Inflammatory macrophage treated with lipopolysaccharide for 1 hour (primary cell): Measurements from ENCODE around the gene SLC7A5.
"Not testable (repeated sequence)": the region's sequence is repeated elsewhere in the genome, so short reads cannot be mapped to it uniquely, and the experiment has no call there.

Experiments
- DNase-seq, 2 donors: peaks; one replicate each; pipeline ENCODE4 v3.0.0-alpha.2; 2020 to 2022

The SLC7A5 gene

GRCh38 chr16:87831421-87832136 is 37.7 kb downstream of the SLC7A5 start:
- DNase-seq: no peak

DNA sequence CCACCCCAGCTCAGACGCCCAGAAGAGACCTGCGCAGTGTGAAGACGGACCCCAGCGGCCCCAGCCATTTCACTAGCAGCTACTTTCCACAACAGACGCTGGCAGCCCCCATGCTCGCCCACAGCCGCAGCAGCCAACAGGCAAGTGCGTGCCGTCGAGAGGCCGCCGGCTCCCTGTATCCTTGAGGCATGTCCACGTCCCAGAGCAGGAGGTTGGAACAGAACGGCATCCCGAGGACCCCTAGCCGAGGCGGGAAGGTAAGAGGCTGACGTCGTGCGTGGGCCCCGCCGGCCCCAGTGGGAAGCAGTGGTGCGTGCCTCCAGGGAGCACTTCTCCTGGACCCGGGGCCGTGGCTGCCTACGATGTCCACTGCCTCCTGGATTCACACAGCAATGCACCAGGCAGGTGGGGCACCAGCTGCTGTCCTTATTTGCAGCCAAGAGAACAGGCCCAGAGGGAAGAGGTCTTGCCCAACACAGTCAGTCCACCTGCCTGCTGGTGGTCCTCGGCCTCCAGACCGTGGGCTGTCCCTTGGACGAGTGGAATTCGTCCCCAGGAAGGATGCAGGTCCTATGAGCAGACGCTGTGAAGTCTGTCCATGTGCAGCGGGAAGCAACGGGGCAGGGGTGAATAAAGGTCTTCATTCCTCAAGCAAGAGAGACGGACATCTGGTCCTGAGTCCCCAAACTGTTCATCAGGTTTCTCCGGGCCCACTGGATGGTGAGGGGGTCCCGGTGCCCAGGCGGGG is 38.5 kb downstream of the SLC7A5 start:
- no peak for DNase-seq

GRCh38 chr16:87829988-87830672 is 39.2 kb downstream of the SLC7A5 start:
- no peak for DNase-seq

DNA sequence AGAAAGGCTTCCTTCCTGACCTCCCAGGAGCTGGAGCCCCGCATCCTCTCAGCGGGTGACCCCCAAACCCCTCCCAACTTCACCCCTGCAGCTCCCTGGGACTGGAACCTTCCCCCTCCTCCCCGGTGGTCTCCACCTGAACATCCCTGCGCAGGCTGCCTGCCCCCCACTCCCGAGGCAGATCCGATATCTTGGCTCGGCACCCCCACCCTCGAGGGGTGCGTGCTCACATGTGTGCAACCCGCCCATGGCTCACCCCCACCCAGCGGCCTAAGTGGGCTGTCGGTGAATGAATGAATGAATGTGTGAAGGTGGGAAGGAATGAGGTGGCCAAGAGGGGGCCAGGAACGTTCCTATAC is 39.7 kb downstream of the SLC7A5 start:
- DNase-seq: no peak

- no peak for DNase-seq
These were observed 40.2 kb downstream of the SLC7A5 start for GRCh38 chr16:87828907-87829621.

GRCh38 chr16:87828071-87828906 is 41.0 kb downstream of the SLC7A5 start:
- no peak for DNase-seq

GRCh38 chr16:87827588-87827915 is 41.8 kb downstream of the SLC7A5 start:
- not testable (repeated sequence) for DNase-seq

- no peak for DNase-seq
These were observed 42.3 kb downstream of the SLC7A5 start for GRCh38 chr16:87826798-87827587.

GRCh38 chr16:87826407-87826797 is 42.9 kb downstream of the SLC7A5 start:
- not testable (repeated sequence) for DNase-seq

DNA sequence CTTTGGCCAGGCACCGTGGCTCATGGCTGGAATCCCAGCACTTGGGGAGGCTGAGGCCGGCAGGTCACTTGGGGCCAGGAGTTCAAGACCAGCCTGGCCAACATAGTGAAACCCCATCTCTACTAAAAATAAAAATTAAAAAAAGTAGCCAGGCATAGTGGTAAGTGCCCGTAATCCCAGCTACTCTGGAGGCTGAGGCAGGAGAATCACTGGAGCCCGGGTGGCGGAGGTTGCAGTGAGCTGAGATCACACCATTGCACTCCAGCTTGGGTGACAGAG is 43.5 kb downstream of the SLC7A5 start:
- DNase-seq: not testable (repeated sequence)

DNA sequence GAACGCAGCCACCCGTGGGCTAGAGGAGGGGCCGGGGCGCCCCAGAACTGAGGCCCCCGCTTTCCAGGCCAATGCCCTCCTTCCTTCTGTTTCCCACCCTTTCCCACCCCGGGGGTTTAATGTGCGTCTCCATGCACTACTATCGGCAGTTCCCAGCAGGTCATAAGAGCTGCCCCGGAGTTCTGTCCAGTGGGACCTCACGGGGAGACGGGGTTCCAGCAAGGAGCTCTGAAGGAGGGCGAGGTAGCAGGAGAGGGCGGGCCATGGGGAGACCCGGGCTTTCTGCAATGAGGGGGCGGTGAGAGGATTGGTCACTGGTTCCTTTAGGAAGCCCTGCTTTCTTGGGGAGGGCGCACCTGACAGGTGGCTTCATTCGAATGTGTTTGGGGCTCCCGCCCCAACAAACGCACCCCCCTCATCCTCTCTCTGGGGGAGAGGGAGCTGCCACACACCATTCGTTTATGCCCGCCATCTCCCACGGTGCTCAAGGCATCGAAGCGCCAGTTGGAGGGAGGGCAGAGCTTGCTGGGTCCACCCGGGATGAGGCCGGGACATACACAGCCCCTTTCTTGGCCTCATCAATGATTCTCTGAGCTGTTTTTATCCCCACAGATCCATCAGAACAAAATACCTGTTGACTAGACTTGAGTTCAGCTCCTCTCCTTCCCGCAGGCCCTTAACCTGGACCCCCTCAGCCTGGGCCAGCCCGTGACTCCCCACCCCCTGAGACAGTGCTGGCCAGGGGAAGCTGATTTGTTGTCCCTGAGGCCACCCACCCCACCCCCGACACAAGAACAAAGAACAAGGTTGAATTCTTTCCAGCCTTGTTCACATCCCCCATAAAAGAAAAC is 44.1 kb downstream of the SLC7A5 start:
- no peak for DNase-seq

- DNase-seq: no peak
These were observed 45.0 kb downstream of the SLC7A5 start for GRCh38 chr16:87824016-87824990.

GRCh38 chr16:87823181-87823929 is 46.0 kb downstream of the SLC7A5 start:
- DNase-seq: no peak

GRCh38 chr16:87822108-87822970 is 47.0 kb downstream of the SLC7A5 start:
- DNase-seq: no peak

DNA sequence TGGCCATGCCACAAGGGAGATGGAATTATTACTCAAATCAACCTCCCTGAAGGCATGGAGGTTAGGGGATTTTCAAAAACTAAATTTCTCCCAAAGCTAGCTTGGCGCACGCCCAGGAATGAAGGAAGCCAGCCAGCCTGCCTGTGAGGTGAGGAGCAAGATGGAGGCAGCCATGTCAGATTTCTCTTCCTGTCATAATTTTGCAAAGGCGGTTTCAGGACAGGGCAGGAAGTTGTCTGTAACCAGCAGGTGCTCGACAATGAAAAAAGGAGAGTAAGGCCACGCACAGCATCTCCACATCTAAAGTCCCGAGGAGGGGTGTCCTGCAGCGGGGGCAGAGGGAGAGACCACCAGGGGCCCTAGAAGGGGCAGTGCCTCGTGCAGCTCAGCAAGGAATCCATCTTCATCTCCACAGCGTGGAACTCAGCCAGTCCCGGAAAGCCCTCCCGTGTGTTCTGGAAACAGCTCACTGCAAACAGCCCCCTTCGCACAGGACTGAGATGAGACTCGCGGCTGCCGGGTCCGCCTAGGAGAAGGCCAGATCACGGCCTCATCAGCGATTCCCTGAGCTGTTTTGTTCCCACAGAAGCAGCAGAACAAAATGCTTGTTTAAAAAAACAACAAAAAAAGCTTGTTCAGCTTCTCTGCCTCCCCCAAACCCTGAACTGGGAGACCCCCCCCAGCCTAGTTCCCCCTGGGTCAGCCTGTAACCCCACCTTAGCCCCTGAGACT is 47.8 kb downstream of the SLC7A5 start:
- DNase-seq: no peak

DNA sequence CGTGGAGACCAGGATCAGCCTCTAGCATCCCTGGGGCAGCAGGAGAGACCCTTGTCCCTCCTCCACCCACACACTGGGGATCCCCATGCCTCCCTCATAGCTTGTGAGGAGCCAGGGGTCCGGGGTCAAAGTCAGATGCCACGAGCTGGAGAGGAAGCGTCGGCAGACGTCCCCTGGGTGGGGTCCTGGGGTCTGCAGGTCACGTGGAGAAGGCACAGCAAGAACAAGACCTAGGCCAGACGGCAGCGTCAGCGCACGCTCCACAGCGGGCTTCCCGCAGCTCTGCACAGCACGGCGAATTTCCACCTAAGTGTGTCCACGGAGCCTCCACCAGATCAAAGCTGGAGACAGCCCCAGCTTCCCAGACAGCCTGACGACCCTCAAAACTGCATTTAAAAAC is 49.3 kb downstream of the SLC7A5 start:
- no peak for DNase-seq

DNA sequence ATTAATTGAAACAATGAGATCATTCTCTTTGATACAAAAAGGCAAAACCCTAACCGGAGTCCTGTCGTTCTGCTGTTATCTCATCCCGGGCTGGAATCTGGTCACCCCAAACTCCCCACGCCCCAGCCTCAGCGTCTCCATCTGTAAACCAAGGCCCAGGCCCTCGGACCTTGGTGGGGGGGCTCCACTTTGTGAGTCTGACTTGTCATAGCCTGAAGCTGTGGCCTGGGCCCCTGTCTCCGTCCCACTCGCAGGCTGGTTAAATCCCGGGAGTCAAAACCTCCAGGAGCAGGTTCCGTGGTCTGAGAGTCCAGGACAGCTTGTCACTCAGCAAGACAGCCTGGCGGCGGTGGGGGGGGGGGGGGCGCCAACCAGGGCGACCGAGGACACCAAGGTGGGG is 50.0 kb downstream of the SLC7A5 start:
- DNase-seq: no peak
